ENCODE data around the gene ITFG2.

DNA sequence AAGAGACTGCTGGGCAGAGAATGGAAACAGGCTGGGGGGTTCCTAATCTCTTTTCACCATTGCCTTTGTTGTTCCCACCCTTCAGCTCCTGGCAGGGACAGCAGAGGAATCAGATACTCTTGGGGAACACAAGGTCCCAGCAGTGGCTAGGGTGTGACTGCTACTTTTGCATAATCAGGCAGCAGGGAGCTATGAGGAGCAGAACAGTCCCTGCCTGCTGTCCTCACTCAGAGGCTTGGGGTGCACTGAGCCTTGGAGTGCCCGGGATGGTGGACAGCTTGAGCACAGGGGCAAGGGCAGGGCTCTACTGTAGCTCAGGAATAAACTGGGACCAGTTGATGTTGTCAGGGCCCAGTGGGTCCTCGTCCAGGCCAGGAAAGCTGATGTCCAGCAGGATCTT, 45.9 kb downstream of the ITFG2 start:
- TF ChIP-seq, protein P1, sequence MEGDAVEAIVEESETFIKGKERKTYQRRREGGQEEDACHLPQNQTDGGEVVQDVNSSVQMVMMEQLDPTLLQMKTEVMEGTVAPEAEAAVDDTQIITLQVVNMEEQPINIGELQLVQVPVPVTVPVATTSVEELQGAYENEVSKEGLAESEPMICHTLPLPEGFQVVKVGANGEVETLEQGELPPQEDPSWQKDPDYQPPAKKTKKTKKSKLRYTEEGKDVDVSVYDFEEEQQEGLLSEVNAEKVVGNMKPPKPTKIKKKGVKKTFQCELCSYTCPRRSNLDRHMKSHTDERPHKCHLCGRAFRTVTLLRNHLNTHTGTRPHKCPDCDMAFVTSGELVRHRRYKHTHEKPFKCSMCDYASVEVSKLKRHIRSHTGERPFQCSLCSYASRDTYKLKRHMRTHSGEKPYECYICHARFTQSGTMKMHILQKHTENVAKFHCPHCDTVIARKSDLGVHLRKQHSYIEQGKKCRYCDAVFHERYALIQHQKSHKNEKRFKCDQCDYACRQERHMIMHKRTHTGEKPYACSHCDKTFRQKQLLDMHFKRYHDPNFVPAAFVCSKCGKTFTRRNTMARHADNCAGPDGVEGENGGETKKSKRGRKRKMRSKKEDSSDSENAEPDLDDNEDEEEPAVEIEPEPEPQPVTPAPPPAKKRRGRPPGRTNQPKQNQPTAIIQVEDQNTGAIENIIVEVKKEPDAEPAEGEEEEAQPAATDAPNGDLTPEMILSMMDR (IDR thresholded peaks at IDR 0.05; ENCODE audit: low read length), result no peak
- TF ChIP-seq EZH2phosphoT487 (IDR thresholded peaks at IDR 0.05; ENCODE audit: low read length), result no peak
- TF ChIP-seq EZH2 (optimal IDR thresholded peaks at IDR 0.05; ENCODE audit: low read depth, low read length), result no peak

Measured in MM.1S (cell line).